Measurements from ENCODE around the gene SLC25A22.

- TF ChIP-seq POLR2AphosphoS5 (IDR thresholded peaks at IDR 0.05; ENCODE audit: low read length) (no peak), ATF7 (IDR thresholded peaks at IDR 0.05; ENCODE audit: low read depth) (no peak), SP1 (IDR thresholded peaks at IDR 0.05; ENCODE audit: low read depth, low read length) (no peak), CTCF (IDR thresholded peaks at IDR 0.05 in 2 of 3, conservative IDR thresholded peaks at IDR 0.05 in 1 of 3; ENCODE audit: control insufficient read depth in 2 of 3, extremely low read depth in 1 of 3, insufficient read depth in 1 of 3, low read depth in 3 of 3, low read length in 3 of 3) (no peak), CREB1 (IDR thresholded peaks at IDR 0.05; ENCODE audit: low read depth) (no peak), RFX5 (IDR thresholded peaks at IDR 0.05; ENCODE audit: low read depth, low read length) (no peak), REST (IDR thresholded peaks at IDR 0.05; ENCODE audit: low read depth, low read length) (no peak), PKNOX1 (IDR thresholded peaks at IDR 0.05) (no peak), CEBPB (IDR thresholded peaks at IDR 0.05; ENCODE audit: borderline replicate concordance in 1 of 2, low read depth in 2 of 2, low read length in 2 of 2) (no peak)
Observed at GRCh38 chr11:769887-770641, 28.0 kb downstream of the SLC25A22 start.
